DND-41 (cell line): ENCODE data around the gene GRIPAP1.

ENCODE experiments used
- EZH2 ChIP-seq: IDR thresholded peaks from 3 replicates; pipeline ENCODE4 v1.6.1; 2012; ENCODE audit warnings: borderline replicate concordance, low read depth, mild to moderate bottlenecking, moderate library complexity, low read length, inconsistent platforms; ENCODE audit not compliant: severe bottlenecking
- TF ChIP-seq, protein P1 (sequence below): IDR thresholded peaks from 2 replicates; pipeline ENCODE4 v1.5.1; 2012; ENCODE audit warnings: borderline replicate concordance, low read length, moderate library complexity, mild to moderate bottlenecking; ENCODE audit not compliant: poor library complexity, severe bottlenecking; ENCODE audit errors: extremely low read depth

- TF ChIP-seq, protein P1, sequence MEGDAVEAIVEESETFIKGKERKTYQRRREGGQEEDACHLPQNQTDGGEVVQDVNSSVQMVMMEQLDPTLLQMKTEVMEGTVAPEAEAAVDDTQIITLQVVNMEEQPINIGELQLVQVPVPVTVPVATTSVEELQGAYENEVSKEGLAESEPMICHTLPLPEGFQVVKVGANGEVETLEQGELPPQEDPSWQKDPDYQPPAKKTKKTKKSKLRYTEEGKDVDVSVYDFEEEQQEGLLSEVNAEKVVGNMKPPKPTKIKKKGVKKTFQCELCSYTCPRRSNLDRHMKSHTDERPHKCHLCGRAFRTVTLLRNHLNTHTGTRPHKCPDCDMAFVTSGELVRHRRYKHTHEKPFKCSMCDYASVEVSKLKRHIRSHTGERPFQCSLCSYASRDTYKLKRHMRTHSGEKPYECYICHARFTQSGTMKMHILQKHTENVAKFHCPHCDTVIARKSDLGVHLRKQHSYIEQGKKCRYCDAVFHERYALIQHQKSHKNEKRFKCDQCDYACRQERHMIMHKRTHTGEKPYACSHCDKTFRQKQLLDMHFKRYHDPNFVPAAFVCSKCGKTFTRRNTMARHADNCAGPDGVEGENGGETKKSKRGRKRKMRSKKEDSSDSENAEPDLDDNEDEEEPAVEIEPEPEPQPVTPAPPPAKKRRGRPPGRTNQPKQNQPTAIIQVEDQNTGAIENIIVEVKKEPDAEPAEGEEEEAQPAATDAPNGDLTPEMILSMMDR, result no peak
- TF ChIP-seq EZH2, result no peak
Measured at GRCh38 chrX:48933757-48934156, 68.3 kb downstream of the GRIPAP1 start.
